Hematopoietic multipotent progenitor cell treated with erythropoietin and hydrocortisone succinate and interleukin-3 and kit ligand, for 8 days (in vitro differentiated cells): ENCODE results near the gene RXRG.
A peak's percentile ranks its signal among the peaks of the same experiment; 100 is the strongest.

Source experiments
- DNase-seq: peaks from one replicate; pipeline ENCODE4 v3.0.0-alpha.2; 2015

RXRG gene

DNA sequence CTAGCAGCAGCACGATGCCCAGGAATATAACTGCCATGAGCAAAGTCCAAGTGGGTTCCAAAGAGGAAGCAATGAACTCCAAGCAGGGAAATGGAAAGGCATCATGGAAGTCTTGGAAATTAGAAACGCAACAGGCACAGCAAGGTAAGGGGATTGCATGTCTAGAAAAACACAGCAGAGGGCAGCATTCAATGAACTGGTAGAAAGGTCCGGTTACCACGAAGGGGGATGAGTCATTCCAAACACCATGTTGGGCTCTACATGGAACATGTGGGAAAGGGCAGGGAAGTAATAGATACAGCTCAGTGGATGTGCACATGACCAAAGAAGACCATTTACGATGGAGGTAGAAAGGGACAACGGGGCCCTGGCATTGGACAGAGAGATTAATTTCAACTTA, 36.4 kb downstream of the RXRG start:
- peak; percentile 19 for DNase-seq

- DNase-seq, result no peak
Observed at GRCh38 chr1:165407398-165407797, 37.5 kb downstream of the RXRG start.

- peak; percentile 14 for DNase-seq
Observed at GRCh38 chr1:165403835-165404482, 41.0 kb downstream of the RXRG start.

DNA sequence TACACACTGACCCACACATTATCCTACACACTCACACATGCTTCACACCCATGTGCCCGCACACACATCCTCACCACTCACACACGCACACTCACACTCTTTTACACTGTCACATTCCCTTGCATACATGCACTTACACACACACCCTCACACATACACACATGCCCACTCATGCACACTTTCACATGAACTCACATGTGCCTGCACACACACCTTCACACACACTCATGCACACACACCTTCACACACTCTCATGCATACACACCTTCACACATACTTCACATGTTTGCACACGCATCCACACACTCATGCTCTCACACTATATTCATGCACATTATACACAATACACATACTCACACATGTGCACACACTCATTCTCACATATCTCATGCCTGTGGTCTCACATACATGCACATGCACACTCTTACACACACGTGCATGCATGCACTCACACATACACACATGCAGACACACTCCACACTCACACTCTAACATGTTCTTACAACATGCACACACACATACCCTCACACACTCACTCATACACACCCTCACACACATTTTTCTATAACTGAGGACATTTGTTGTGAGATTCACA, 42.3 kb downstream of the RXRG start:
- DNase-seq, result no peak

DNA sequence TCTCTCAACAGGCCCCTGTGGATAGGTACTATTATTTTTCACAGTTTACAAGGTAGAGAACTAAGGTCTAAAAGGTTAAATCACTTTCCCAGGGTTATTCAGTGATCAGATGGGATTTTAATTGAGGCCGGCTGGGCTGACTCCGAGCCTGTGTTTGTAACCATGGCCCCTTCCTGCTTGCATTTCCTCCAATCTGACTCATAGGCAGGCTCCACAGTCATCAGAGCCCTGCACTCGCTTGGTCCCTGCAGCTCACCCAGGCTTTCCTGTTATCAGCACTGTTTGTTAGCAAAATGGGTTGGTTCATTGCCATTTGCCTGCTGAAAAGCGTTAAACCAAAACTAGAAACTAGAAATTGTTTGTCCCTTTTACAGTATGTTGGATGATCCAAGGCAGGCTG, 47.0 kb downstream of the RXRG start:
- DNase-seq, result no peak

GRCh38 chr1:165395901-165396300, 49.0 kb downstream of the RXRG start:
- DNase-seq, result no peak

- no peak for DNase-seq
Observed at GRCh38 chr1:165395478-165395877, 49.4 kb downstream of the RXRG start.

GRCh38 chr1:165392634-165393571, 52.0 kb downstream of the RXRG start:
- DNase-seq, result peak; percentile 92

DNA sequence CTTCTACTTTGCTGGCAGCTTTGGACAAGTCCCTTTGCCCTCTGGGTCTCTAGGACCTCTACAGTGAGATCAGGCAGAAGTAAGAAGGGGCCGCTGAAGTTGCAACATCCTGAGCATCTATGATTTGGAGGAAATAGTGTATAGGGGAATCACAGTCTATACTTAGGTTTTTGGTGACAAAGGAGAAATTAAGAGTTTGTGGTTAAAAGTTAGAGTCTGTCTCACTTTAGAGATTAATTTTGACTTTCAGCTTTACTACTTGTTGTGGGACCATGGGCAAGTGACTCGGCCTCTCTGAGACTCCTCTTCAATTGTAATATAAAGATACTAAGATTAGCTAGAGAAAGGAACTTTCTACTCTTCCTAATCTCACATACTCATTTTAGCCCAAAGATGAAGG, 55.3 kb downstream of the RXRG start:
- no peak for DNase-seq

GRCh38 chr1:165387961-165388360, 57.0 kb downstream of the RXRG start:
- DNase-seq, result no peak

DNA sequence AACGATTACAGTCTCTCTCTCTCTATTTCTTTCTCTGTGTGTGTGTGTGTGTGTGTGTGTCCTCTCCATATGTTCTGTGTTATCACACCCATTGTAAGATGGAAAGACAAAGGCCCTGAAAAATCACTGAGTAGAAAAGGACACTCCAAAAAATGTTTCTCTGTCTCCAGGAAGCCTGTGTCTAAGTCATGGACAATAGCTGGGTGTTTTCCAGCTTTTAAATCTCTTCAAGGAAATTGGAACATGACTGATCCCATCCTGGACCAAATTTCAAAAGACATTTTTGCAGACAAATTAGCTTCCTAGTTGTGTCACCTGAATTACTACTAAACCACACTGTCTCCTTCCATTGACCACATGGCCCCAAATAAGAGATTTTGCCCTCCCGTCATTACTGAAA, 57.4 kb downstream of the RXRG start:
- no peak for DNase-seq

DNA sequence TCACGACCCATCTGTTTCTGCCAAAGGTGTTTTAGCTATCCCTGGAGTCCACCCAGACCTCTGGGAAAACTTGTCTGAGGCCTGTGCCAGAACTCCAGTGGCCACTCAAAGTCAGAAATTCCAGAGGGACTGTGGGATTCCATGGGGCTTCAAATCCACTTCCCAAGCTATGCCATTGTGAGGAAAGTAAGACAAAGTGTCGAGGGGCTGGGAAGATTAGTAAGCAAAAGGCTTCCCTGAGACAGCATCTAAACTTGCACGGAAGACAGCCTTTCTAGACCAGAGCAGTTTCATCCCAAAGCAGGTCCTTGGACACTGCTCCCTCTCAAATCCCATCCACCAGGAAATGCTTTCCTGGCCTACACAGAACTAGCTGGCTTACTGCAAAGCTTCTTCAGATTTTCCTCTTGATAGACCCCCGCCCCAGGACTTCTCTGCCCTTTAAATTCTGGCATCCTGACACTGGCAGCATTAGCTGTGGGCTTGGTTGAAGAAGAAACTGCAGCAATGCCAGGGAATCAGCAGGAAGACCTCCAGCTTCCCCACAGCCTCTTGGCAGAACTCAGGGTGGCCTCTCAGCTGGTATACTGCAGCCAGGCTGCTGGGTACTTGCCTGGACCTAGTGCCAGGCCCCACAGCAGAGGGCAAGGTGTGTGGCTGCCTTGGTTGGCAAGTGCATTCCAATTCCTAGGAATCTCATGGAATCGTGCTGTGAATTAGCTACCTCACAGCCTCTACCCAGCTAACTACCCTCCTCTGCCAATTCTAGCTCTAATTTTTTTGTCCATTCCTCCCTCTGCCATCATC, 61.1 kb downstream of the RXRG start:
- DNase-seq, result no peak

GRCh38 chr1:165383067-165383466, 61.9 kb downstream of the RXRG start:
- DNase-seq, result no peak

DNA sequence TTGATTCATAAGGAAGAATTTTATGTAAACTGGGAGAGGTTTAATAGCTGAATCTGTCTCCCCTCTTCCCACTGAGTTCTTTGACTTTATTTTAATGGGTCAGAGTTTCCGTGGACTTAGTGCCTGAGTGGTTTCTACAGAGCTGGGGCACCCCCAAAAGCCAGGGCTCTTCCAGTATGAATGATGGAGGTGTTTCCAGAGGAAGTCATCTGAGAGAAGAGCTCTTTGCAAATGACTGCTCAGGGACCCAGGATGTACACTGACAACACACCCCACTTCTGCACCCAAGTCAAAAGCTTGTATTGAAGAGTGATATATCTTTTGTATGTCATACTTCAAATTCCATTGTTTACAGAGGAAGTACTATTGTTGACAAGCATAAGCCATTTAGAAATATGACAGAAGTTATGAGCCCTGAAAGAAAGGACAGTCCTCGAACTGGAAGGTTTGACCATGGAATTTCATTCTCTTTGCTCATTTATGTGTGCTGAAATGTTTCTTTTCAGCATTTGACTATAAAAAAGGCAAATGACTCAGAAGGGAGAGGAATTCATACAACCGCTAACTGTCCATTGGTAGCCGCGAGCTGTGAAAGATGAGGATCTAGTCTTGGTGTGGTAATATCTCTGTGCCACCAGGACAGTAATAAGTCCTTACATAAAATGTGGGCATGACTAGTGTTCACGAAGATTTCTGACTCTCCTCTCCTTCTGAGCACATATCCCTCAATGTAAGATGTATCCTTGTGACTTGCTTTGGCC, 63.0 kb downstream of the RXRG start:
- no peak for DNase-seq

GRCh38 chr1:165376811-165377311, 68.1 kb downstream of the RXRG start:
- no peak for DNase-seq

- DNase-seq, result peak; percentile 46
Observed at GRCh38 chr1:165376041-165376810, 68.7 kb downstream of the RXRG start.

DNA sequence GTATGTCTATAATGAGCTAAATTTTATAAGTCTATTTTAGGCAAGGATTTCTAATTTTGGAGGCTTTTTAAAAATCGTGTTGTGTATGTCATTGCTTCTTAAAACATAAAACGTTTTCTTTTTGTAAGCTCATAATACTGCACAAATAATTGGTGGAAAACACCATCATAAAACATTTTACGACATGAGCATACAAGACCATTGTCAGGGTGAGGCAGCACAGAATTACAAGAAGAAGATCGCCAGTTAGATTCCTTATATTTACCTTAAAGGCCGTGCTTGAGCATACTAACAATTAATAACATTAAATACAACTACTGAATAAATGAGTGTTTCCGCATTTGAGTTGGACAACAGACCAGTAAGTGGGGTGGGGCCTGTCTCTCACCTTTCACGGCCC, 69.3 kb downstream of the RXRG start:
- no peak for DNase-seq

- DNase-seq, result no peak
Observed at GRCh38 chr1:165371588-165372225, 73.2 kb downstream of the RXRG start.

- peak; percentile 46 for DNase-seq
Observed at GRCh38 chr1:165369255-165369848, 75.6 kb downstream of the RXRG start.

DNA sequence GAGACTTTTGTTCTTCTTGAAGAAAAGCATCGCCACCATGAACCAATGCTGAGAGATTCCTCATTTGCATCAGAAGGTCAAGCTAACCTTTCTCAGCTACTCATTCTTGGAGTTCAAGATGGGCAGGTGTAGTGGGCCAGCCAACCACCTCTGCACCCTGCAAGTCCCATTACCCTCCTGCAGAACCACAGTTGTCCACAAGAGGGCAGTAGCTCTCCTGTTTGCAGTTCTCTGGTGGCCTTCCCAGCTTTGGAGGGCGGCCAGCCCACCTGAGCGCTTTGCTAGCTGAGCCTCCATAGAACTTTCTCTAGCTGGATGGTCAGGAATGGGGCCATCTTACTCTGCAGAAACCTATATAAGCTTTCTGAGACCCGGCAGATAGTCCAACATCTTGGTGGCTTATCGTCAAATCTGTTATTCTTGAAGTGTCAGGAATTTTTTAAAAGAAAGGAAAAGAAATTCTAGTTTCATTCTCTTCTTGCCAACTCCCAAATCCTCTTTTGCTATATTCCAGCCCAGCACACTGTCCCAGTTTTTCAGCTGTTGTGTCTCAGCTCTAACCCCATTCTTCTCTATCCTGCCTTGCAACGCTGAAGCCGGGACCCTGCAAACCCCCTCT, 77.4 kb downstream of the RXRG start:
- DNase-seq, result peak; percentile 73
